ENCODE measurements around the gene SULF2.
"Not testable (repeated sequence)": the region's sequence is repeated elsewhere in the genome, so short reads cannot be mapped to it uniquely, and the experiment has no call there.

SULF2 gene

DNA sequence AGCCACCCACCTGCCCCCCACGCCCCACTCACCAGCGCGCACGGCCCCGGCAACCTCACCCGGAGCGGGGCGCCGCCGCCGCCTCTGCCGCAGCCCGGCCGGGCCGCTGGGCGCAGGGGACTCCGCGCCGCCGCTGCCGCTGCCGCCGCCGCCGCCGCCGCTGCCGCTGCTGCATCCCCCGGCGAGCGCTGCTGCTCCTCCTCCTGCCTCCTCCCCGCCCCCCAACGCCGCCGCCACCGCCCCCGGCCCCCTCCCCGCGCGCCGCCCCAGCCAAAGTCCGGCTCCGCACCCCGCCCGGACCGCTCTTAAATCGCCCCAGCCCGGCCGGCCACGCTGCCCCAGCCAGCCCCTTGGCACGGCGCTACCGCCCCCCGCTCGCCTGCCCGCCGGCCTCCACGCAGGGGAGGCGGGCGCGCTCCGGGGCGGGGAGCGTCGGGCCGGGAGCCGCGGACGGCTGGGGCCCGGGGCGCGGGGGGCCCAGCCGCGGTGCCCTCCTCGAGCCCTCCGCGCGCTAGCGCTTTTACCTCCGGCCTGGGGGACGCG, at the start of gene SULF2:
Gene SULF2, minus strand, starts transcription at position 171 of the 543 bp plus-strand sequence. CDS start 28,118 bp downstream, outside the sequence.
- FAIRE-seq: no peak

DNA sequence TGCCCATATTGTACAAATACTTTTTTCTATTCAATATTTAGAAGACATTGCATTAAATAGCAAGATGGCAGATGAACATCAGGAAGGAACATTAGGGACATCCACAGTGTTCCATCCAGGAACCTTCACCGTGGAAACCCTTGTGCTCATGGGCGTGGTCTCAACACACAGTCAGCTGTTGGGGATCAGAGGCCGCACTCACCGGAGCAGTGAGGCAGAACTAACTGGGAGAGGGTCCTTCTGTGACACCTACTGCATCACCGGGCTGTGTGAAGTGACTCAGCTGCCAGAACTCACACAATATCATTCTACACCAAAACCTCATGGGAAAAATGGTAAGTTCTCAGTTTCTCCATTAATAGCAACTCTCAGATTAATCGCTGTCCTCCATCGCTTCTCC, 46.4 kb upstream of the SULF2 start:
- not testable (repeated sequence) for FAIRE-seq

DNA sequence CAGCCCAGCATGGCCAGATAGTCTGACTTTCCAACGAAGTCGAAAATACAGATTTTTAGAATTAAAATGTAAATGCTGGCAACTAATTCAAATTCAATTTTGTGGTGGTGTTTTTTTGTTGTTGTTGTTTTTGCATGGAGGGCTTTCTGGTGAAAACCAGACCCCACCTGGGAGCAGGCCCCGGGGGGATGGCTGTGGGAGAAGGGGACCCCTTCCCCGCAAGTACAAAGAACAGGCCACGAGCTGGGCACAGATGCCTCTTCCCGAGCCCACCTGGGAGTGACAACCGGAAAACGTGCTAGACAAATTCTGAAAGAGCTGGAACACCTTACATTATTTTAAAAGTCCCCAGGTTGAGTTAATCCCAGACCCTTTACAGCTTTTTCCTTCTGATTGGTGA, 41.4 kb upstream of the SULF2 start:
- FAIRE-seq: not testable (repeated sequence)

DNA sequence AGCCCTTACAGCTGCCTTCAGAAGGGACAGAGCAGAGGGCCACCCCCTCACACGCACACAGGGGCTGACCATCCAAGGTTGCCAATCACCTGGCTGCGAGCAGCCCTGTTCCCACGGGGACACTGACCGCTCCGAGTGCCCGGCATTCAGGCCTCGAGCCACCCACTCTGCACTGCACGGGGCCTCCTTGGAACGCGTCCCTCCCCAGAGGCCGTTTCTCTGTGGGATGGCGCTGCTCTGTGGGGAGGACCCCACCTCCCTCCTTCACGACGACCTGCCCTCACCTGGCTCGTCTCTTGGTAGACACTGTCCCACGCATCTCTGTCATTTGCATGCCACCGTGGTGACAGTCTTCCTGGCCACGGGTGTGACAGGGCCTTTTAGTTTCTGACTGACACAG, 40.7 kb upstream of the SULF2 start:
- FAIRE-seq: not testable (repeated sequence)

DNA sequence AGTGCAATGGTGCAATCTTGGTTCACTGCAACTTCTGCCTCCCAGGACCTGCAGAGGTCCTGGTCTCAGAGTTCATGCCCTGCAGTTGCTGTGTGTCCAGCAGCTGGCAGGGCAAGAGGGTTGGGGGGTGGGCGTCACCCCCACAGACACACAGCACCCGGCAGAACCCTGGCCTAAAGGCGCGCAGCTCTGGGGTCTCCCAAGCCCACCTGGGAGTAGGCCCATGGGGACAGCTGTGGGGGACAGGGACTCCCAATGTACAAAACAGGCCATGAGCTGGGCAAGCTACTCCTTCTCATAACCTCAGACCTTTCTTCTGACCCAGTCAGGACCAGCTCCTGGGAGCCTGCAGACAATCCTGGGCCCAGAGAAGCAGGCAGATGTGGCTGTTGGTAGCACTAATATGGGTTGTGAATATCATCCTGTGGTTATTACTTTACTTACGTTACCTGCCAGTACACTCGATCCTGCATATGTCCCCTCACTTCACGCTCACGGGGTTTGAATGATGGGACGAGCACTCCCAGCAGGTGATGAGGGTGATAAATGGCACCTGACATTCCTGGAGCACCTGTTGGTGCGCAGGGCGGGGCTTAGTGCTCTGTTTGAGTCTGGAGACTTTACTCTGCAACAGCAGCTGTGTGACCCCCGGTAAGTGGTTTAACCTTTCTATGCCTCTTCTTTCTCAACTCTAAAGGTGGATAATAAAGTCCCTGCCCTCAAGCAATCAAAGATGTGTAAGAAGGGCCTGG, 39.9 kb upstream of the SULF2 start:
- FAIRE-seq: no peak

DNA sequence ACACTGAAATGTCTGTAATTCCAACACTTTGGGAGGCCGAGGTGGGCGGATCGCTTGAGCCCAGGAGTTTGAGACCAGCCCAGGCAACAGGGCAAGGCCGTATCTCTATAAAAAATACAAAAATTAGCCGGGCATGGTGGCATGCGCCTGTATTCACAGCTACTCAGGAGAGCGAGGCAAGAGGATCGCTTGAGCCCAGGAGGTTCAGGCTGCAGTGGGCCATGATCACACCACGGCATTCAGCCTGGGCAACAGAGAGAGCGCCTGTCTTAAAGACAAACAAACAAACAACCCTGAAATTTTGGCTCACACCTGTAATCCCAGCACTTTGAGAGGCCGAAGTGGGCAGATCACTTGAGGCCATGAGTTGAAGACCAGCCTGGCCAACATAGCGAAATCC, 38.7 kb upstream of the SULF2 start:
- not testable (repeated sequence) for FAIRE-seq

DNA sequence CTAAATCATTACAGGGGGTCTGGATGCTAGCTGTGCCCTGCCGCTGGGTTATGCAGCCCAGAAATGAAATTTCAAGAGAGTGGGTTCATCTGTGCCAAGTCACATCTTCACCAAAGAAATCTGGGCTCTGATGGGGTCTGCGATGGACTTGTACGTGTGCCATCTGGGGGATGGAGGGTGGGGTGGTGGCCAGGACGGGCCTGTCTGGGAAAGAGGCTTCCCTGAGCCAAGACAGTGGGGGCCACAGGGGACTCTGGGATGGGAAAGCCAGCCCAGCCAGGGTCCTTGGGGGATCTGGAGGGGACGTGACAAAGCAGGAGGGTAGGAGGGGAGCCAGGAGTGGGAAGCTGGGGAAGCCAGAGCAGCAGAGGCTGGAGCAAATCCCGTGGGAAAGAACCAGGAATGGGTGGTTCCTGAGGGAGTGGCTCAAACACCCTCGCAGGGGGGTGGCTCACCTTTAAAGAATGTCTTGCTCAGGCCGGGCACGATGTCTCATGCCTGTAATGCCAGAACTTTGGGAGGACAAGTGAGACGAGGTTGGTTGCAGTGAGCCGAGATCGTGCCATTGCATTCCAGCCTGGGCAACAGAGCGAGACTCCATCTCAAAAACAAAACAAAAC, 36.3 kb upstream of the SULF2 start:
- FAIRE-seq: no peak

DNA sequence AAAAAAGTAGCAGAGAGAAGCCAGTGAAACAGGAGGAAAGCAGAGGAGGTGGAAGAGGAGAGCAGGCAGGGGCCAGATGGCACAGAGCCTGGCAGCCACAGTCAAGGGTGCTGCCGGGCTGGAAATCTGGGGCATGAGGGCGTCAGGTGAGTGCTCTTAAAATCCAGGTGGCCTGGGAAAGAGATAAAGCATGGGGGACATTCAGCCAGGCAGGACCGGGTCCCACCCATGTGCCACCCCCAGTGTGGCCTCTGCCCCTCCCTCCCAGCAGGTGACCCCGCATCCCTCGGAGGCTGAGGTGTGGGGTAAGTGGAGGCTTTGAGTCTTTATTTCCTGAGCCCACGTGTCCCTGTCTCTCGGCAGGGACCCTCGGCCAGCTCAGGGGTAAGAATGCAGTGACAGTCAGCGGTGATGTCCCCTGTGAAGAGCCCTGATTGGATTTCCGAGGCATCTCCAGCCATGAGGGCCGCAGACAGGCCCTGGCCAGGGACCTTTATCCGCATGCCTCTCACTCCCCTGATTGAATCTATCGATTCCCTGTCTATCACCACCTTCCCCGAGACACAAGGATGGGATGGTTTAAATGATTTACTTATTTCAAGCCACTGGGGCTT, 33.8 kb upstream of the SULF2 start:
- no peak for FAIRE-seq

DNA sequence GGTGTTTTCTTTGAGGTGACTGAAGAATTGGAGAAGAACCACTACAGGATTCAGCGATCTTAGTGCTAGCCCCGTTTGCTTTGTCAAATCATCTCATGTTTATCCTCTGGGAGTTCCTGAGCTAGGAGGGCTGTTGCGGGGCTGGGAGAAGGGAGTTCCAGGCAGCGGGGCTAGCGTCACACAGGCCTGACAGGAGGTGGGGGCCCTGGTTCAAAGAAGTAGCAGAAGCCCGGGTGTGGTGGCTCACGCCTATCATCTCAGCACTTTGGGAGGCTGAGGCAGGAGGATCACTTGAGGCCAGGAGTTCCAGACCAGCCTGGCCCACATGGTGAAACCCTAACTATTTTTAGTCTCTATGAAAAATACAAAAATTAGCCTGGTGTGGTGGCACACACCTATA, 33.2 kb upstream of the SULF2 start:
- FAIRE-seq: no peak

DNA sequence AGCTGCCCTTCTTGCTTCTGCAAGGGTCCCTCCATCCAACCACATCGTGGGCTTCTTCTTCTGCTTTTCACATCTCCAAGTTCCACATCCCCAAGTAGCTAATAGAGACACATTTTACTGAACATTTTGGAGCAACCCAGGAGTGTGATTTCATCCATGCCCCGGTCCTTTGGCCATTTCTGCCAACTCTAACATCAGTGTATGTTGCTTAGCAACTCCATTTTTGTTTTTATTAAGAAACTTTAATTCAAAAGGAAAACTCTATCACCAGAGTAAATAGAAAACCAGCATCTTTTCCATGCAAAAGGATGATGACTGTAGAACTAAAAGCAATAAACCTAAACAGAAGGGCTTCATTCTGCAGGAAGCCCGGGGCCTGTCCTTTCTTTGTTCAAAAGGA, 32.7 kb upstream of the SULF2 start:
- no peak for FAIRE-seq

DNA sequence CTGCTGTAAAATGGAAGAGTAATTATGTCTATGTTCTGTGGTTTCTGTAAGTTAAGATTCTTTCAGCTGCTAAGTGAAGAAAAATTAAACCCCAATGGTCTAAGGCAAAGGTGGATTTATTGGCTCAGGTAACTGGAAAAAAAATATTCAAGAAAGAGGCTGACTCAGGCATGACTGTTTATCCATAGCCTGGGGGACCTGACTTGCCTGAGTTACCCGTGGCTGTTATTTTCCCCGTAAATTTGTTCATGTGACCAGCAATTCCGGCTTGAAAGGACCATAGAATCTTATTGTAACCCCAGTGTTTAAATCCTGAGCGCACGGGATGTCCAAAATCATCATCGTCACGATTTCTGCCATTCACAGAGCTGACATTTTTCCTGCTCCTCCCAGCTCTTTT, 32.3 kb upstream of the SULF2 start:
- no peak for FAIRE-seq

DNA sequence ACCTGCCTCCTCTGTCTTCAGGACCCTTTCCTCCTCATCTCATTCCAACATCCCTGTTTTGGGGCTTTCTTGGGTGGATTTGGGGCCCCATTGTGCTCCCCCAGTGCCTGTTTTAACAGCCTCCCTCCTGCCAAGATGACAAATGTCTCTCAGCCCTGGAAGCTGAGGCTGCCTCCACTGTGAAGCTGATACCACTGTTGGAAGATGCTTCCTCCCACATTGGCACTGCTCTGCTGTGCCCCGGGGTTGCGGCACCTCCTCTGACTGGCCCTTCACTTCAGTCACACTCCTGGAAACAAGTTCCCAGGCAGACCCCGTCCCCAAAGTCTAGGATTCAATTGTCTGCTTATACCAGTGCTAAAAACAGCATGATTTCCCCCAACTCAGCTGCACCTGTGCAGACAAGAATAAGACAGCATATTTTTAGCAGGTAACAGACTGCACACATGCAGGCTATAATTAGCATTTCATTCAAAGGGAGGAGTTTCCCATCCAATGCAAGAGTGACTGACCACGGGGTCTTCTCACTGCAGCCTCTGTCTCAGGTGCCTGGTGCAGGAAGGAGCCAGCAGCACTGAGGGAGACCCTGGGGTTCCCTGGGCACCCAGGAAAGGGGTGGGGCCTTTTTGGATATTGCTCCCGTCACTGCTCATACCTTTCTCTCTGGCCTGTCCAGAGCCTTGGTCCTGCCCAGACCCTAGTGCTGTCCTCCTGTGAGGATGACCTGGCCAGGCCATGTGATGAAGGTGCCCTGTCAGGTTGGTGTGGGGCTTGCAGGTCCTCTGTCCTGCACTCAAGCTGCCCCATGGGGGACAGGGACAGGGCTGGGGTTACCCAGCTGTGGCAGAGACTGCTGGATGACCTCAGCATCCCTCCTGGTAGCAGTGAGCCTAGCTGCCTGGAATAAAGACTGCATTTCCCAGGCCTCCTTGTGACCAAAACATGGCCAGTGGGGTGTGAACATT, 31.5 kb upstream of the SULF2 start:
- FAIRE-seq: no peak

DNA sequence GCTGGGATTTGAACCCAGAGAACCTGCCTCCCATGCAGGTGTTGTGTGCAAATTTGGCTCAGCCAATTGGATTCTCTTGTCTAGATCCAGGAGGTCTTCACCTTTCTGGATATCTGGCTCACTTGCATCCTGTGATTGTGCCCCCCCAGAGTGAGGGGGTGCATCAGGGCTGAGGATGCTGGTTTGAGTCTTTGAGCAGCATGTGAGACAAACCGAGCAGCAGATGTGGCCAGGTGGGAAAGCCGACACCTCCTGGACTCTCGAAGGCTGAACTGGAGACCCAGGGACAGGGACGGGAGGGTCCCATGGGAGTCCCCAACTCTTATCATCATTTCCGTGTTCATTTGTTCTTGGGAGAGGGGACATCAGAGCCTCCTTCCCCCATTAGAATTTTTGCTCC, 30.6 kb upstream of the SULF2 start:
- no peak for FAIRE-seq

DNA sequence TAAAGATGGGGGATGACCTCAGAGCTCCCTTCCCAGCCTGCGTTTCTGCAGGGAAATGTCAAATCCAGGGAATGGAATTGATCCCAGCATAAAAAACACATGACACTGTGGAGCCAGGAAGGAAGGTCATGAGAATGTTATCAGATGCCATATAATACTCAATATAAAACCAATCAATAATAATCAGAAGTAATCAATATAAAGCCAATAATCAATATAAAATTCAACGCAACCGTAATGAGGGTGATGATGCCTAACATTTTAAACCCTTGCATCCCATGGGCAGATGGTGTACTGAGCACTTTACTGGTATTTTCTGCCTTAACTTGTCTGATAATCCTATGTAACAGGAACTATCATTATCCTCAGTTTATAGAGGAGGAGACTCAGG, 30.1 kb upstream of the SULF2 start:
- no peak for FAIRE-seq

DNA sequence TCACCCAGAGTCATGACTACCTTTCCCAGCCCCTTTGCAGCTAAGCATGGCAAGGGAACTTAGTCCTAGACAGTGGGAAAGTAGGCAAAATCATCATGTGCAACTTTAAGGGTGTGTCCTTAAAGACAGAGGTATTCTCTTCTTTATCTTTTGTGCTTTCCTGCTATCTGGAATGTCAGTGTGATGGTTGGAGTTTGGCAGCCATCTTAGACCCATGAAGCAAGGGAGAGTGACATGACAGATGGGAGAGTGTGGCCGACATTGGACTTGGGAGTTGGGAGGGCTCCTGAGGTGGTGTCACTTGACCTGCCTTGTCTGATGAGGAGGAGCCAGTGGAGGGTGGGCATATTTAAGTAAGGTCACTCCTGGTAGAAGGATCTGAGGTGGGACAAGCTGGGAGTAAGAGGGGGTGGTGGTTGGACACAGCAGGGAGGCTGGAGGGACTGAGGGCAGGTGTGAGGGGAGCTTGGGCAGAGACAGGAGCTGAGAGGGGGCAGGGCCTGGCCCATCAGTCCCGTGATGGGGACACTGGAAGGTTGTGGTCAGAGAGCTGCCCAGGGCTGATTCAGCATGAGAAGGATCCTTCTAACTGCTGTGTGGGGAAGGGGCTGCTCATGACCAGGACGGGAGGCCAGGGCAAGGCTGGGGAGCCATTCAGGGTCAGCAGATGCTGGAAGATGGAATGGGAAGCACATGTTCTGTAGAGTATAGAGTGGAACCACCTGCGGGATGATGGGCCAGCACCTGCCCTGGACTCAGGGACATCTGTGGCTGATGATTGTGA, 29.5 kb upstream of the SULF2 start:
- no peak for FAIRE-seq

DNA sequence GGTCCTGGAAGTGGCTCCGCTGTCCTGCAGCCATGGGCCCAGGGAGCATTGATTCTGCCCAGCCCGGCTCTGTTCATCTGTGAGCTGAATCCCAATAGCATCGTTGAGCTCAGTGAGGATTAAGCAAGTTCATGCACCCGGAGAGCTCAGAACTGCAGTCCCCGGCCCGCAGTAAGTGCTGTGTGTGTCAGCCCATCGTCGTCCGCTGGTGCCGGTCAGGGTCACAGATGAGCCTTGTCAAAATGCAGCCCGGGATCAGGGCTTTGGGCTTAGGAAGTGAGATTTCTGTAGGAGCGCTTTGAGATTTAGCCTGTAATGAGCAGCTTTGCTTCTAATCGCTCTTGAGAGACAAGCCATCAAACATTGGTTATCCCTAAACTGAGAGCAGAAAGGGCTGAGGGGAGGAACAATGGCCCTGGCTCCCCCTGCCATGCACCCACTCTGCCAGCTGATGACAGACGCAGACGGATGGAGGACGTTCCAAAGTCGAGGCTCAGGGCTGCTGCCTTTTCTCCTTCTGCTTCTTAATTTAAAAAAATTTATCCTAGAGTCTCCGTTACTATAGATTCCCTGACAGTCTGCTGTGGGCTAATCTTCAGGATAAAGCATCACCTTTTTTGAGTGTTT, 25.6 kb upstream of the SULF2 start:
- FAIRE-seq: no peak

DNA sequence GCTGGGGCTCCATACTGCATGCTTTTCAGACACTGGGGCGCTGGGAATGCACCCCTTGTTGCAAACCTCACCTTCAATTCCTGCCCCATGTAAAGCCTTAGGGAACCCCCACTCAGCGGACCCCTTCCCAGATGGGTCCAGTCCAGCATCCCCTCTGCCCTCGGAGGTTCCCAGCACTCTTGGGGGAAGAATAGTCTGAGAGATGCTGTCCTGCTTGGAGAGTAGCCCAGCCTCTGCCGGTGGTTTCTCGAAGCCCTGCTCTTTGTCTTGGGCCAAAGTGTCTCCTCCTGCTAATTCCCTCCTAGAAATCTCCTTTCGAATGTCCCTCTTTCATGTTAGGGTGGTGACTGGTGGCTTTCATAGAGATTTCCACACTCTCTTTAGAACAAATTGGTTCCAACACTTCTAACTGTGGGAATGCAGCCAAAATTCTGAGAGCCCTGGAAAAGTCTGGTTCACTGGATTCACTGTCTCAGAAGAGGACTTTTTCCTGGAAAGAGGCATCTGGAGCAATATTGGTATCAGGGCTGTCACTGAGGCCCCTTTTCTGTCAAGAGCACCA, 24.9 kb upstream of the SULF2 start:
- FAIRE-seq: no peak

DNA sequence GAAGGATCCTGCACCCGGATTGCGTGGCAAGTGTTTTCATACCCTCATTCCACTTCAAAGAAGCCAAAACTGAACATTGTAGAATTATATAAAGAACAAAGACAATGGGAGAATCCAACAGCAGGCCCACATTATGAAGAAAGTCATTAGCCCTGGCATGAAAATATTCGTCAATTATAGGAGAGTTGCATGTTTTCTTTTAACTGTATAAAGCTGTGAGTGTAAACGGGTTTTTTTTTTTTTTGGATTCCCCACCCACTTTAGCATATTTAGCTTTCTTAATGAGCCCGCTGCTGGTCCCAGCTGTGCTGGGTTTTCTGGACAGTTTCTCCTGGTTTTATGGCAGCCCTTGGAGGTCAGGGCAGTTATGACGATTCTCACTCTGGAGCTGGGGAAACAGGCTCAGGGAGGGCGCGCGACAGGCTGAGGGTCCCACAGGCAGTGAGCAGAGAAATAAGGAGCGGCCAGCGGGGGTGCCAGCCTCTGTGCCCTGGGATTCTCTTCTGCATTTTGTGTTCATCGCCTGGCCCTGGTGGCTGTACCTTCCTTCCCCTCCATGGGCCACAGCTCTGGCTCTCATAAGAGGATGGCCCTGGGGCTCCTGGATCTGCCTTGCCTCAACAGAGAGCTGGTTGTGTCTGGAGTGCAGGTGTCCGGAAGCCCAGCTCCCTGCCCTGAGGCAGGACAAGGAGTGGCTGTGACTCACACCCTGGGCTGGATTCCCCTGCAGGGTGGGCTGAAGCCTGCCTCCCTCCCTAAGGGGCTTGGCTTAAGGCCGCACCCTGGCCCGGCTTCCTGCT, 24.1 kb upstream of the SULF2 start:
- FAIRE-seq: no peak

DNA sequence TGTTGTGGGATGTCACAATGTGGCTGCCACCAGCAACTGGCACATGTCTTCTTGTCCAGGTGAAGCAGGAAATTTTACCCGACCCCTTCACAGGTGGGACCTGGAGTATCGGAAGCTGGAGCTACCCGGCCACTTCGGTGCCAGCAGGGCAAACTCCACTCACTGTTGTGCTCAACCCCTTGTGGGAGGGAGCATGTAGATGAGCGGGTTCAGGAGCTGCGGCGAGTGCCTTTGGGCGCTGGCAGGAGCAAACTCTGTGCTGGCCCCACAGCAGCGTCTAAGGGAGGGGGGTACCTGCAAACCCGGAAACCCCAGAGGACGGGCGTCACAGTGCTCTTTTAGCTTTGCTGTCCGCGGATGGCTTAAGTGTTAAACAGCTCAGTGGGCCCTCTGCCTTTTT, 20.7 kb upstream of the SULF2 start:
- no peak for FAIRE-seq

DNA sequence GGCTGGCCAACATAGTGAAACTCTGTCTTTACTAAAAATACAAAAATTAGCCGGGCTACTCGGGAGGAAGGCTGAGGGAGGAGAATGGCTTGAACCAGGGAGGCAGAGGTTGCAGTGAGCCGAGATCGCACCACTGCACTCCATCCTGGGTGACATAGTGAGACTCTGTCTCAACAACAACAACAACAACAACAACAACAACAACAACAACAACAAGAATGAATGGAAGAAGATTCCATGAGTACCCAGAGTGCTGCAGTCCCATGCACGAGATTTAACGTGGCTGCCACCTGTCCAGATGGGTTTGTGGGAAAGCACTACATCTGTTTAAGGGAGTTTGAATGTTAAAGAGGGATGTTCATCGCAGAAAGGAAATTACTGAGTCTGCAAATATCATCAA, 19.7 kb upstream of the SULF2 start:
- not testable (repeated sequence) for FAIRE-seq
